Activated naive CD4-positive, alpha-beta T cell treated with anti-CD3 and anti-CD28 coated beads, Interleukin-2, amount 50 U/mL, for 16 hours (primary cell): Measurements from ENCODE around the gene SNX13.
"Not testable (repeated sequence)": the region's sequence is repeated elsewhere in the genome, so short reads cannot be mapped to it uniquely, and the experiment has no call there.

Experiments
- DNase-seq: peaks from one replicate; pipeline ENCODE4 v3.0.0-alpha.2; 2020

Gene SNX13

DNA sequence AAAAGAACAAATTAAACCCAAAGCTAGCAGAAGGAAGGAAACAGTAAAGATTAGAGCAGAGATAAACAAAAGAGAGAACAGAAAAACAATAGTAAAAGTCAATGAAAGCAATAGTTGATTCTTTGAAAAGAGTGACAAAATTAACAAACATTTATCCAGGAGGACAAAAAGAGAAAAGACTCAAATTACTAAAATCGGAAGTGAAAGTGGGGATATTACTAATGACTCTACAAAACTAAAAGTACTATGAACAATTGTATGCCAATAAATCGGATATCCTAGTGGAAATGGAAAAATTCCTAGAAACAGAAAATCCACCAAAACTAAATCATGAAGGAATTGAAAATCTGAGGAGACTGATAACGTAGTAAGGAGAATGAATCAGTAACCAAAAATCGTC is 96.3 kb downstream of the SNX13 start:
- DNase-seq, result no peak

DNA sequence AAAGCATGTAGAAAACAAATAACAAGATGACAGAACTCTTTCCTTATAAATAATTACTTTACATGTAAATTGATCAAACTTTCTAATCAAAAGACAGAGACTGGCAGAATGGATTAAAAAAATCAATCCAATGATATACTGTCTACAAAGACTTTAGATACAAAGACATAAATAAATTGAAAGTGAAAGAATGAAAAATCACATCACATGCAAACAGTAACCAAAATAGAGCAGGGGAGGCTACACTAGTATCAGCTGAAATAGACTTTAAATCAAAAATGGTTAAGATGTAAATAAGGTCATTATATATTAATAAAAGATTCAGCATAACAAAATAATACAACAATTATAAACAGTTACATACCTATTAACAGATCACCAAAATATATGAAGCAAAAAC is 97.3 kb downstream of the SNX13 start:
- DNase-seq, result no peak

GRCh38 chr7:17832820-17833355 is 107.4 kb downstream of the SNX13 start:
- DNase-seq, result no peak

- no peak for DNase-seq
Observed at GRCh38 chr7:17832242-17832641, 108.1 kb downstream of the SNX13 start.

DNA sequence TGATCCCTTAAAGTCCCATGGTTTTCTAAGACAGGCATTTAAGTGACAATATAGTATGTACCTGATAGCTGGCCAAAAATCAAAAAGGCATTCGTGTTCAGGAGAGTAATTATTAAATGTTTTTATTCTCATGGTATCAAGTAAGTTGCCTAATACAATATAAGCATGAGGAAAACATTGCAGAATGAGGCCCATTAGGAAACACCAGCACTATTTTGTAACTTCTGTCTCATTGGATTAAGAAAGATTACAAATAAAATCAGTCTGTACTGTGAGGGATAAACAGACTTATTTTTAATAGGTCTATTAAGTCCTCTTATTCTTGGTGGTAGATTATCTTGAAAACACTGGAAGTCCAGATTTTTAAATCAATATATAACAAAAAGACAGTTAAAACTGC is 110.1 kb downstream of the SNX13 start:
- DNase-seq, result no peak

GRCh38 chr7:17829001-17829400 is 111.3 kb downstream of the SNX13 start:
- DNase-seq, result no peak

DNA sequence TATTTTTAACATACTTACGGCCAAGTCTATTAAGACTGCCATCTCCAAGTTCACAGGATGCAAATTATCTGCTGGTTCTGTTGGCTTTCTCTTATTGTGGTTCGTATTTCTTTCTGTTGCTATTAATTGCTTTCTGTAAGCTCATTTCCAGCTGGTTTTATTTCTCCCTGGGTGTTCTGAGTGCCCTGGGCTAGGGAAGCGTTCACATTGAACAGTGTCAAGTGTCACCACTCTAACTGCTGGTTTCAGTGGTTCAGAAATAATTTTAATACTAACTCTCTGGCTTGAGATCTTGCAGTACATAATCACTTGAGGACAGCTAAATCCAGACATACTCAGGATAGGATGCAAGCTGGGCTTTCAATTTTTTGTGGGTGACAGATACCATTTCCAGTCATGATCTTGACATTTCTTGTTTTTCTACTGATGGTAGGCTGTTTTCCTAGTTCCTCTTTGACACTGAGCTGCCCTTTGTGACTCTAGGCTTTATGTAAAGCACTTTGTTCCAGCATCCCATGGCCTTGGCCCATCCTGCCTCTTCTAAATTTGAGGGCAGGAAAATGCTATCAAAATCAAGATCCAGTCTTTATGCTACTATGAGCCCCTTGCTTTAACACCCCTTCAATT is 117.6 kb downstream of the SNX13 start:
- no peak for DNase-seq

GRCh38 chr7:17816903-17817302 is 123.4 kb downstream of the SNX13 start:
- DNase-seq, result no peak

DNA sequence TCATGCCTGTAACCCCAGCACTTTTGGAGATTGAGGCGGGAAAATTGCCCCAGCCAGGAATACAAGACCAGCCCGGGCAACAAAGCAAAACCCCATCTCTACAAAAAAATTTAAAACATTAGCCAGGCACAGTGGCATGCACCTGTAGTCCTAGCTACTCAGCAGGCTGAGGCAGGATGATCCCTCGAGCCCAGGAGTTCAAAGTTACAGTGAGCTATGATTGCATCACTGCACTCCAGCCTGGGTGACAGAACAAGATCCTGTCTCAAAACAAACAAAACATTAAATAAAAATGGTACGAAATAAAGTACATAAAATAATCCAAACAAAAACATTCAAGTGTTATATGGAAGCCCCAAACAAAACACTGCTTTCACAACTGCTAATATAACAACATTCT is 125.0 kb downstream of the SNX13 start:
- no peak for DNase-seq

DNA sequence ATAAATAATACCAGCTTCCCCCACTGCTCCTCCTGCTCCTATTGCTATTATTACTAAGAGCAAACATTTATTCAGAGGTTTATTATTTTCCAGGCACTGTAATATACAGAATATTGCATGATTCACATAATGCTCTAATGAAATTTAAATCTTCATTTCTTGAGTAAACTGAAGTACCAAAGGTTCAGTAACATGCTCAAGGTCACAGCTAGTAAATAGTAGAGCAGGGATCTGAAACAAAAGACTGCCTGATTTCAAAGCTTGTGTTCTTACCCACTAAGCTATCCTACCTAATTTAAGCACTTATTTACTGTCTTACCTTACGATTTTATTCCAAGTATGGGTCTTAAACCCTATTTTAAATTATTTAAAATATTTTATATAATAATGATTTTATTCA is 126.2 kb downstream of the SNX13 start:
- no peak for DNase-seq

DNA sequence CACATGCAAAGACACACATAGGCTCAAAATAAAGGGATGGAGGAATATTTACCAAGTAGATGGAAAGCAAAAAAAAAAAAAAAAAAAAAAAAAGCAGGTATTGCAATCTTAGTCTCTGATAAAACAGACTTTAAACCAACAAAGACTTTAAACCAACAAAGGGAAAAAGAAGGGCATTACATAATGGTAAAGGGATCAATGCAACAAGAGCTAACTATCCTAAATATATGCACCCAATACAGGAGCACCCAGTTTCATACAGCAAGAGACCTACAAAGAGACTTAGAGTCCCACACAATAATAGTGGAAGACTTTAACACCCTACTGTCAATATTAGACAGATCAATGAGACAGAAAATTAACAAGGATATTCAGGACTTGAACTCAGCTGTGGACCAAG is 131.1 kb downstream of the SNX13 start:
- not testable (repeated sequence) for DNase-seq

- DNase-seq, result no peak
Observed at GRCh38 chr7:17807242-17807641, 133.1 kb downstream of the SNX13 start.

GRCh38 chr7:17806631-17807030 is 133.7 kb downstream of the SNX13 start:
- no peak for DNase-seq

DNA sequence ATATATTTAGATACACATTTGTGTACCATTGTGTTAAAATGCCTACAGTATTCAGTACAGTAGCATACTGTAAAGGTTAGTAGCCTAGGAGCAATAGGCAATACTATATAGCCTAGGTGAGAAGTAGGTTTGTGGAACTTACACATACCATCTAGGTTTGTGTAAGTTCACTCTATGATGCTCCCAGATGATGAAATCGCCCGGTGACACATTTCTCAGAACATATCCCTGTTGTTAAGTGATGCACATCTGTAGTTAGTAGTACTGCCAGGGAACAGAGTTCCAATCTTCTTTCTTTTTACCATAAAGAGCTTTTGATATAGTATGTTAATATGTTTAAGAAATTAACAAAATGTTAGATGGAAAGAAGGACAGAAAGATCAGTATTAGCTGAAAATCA is 138.2 kb downstream of the SNX13 start:
- no peak for DNase-seq

DNA sequence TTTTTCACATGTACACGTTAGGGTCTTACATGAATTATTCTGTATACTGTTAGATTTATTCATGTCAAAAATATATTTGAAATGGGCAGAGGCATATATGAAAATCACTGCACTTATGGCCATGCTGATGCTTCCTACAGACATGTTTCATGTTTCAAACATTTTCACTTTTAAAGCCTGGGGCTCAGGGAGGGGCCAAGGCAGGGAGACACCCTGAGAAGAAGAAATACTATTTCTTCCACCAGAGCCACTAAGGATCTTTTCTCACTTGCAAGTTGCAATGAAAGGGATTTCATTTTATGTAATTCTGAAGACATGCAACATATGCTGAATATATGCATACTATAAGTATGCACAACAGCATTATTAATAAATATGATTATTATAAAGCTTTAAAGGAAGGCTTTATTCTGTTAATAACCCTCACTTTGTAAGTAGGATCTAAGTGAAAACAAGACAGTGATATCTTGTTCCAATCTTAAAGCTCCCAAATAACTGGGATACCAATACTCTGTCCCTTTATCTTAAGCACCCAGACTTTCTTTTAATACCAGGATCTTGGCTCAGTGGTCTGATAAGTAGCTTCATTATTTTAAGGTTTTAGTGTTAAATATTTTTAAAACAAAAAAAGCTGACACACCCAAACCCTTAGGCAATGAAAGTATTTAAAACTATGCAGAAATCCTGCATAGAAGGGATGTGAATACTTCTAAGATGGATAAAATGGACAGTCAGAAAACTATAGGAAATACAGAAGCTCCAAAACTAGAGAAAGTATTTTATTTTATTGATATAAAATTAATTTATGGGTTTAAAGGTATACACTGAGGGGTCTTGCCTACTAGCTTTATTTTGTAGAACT is 148.0 kb downstream of the SNX13 start:
- DNase-seq, result no peak

GRCh38 chr7:17787257-17787656 is 153.0 kb downstream of the SNX13 start:
- DNase-seq, result no peak

DNA sequence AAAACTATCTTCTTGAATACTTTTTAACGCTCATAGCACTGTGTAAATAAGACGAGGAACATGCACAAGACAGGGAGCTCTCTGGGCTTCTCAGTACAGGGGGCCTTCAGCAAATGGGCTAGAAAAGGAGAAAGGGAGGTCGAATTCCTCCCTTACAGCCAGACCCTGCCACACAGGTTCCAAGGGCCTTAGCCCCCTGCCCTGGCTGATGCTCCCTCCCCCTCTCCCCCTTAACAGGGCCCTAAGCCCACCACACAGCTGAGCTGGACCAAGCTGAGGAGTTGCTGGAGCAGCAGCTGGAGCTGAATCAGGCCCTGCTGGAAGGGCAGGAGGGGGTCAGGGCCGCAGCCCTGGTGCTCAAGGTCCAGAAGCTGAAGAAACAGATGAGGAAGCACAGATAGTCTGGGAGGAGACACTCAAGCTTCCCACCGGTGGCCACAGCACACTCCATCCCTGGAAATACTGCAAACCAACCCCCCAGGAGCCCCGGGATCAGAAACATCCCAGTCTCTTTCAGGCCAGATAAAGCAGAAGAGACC is 153.9 kb downstream of the SNX13 start:
- DNase-seq, result no peak

DNA sequence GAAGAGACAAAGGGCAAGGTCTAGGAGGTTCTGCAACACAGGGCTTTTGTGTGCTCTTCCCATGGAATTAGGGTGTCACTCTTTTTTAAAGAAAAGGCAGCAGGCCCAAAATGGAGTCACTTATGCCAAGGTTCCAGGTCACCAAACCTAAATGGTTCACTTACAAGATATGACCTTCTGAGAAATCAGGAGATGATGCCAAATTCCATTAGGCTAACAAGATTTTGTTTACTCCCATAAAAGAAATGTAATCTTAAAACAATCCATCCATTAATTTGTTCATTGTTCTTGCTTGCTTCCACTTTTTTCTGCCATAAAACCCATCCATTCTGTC is 158.1 kb downstream of the SNX13 start:
- DNase-seq, result no peak

DNA sequence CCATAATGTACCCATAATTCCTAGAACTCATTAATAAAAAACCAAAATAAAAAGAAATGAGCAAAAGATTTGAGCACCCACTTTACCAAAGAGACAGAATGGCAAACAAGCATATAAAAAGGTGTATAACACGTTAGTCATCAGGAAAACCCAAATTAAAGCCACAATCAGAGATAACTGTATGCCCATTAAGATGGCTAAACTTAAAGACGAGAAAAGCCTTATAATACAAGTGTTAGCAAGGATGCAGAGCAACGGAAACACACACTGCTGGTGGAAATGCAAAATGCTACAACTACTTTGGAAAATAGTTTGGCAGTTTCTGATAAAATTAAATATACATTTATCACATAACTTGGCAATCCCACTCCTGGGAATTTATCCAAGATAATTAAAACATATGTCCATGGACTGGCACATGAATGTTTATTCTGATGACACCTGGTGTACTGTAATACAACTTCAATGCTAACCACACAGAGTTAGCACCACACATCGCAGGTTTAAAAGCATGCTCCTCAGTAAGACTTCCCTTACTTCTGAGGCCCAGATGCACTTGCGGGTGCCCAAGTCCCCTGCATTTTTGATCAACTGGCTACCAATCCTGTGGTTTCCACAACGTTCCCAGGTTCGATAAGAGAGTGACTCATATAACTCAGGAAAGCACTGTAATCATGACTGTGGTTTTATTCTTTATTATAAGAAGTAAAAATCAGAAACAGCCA is 158.6 kb downstream of the SNX13 start:
- DNase-seq, result no peak

GRCh38 chr7:17779381-17779780 is 160.9 kb downstream of the SNX13 start:
- DNase-seq, result no peak

- no peak for DNase-seq
Observed at GRCh38 chr7:17774716-17775288, 165.5 kb downstream of the SNX13 start.

- no peak for DNase-seq
Observed at GRCh38 chr7:17774248-17774647, 166.0 kb downstream of the SNX13 start.

GRCh38 chr7:17773289-17773626 is 167.0 kb downstream of the SNX13 start:
- no peak for DNase-seq
